ENCODE data around the gene GSTK1. TPM values are rescaled to one million over a fixed set of nuclear protein-coding genes. Genes with fewer than 3 reads are reported as not detected.
A peak's percentile ranks its signal among the peaks of the same experiment; 100 is the strongest.

The GSTK1 gene
- total RNA-seq, 2 donors from 2014 or later: 61.1 to 75.0 TPM

GRCh38 chr7:143223784-143224183 is 39.5 kb upstream of the GSTK1 start:
- Mint-ChIP-seq H3K36me3 (ENCODE audit: low read depth) (no peaks in the 10 kb centered on the region), H3K4me1 (no peaks in the 10 kb centered on the region), H3K4me3 (no peak overlapping the region), H3K27ac (no peak overlapping the region), H3K9me3 (no peaks in the 10 kb centered on the region), H3K27me3 (ENCODE audit: insufficient read depth) (peaks cover 13% of the 10 kb centered on the region)
- 87 to 96% methylated on average over 3 to 4 of the region's 4 CpGs for WGBS, 2 experiments (ENCODE audit: insufficient coverage in 1 of 2, insufficient read length in 1 of 2)
- no peak for TF ChIP-seq CTCF (conservative IDR thresholded peaks at IDR 0.05)
- H3K4me3 ChIP-seq (ENCODE audit: low read length): no peak overlapping the region
- H3K4me1 ChIP-seq (ENCODE audit: control insufficient read depth, insufficient read depth, low read length): no peaks in the 10 kb centered on the region
- no peaks in the 10 kb centered on the region for H3K9me3 ChIP-seq (ENCODE audit: control insufficient read depth, low read length)
- no peak overlapping the region for H3K9ac ChIP-seq (ENCODE audit: extremely low read depth, low read length, poor library complexity, severe bottlenecking)
- no peak for DNase-seq
- peaks cover 13% of the 10 kb centered on the region for H3K27me3 ChIP-seq (ENCODE audit: control insufficient read depth, insufficient read depth, low read length, poor library complexity, severe bottlenecking)
- H3K27ac ChIP-seq (ENCODE audit: low read depth, low read length): no peak overlapping the region
- H3K36me3 ChIP-seq (ENCODE audit: control insufficient read depth, insufficient read depth, low read length): no peaks in the 10 kb centered on the region

GRCh38 chr7:143225047-143225446 is 38.2 kb upstream of the GSTK1 start:
- no peak overlapping the region for H3K4me3 Mint-ChIP-seq
- DNase-seq: peak; percentile 51
- peaks cover 13% of the 10 kb centered on the region for H3K27me3 ChIP-seq (ENCODE audit: control insufficient read depth, insufficient read depth, low read length, poor library complexity, severe bottlenecking)
- H3K9me3 ChIP-seq (ENCODE audit: control insufficient read depth, low read length): no peaks in the 10 kb centered on the region
- H3K4me3 ChIP-seq (ENCODE audit: low read length): no peak overlapping the region
- H3K9ac ChIP-seq (ENCODE audit: extremely low read depth, low read length, poor library complexity, severe bottlenecking): no peak overlapping the region
- no peak overlapping the region for H3K27ac Mint-ChIP-seq
- no peak for TF ChIP-seq CTCF (conservative IDR thresholded peaks at IDR 0.05)
- WGBS, 2 experiments (ENCODE audit: insufficient coverage in 1 of 2, insufficient read length in 1 of 2): 90% methylated on average over 2 to 3 of the region's 5 CpGs
- H3K4me1 Mint-ChIP-seq: peaks cover 4% of the 10 kb centered on the region
- H3K27me3 Mint-ChIP-seq (ENCODE audit: insufficient read depth): peaks cover 8% of the 10 kb centered on the region
- no peaks in the 10 kb centered on the region for H3K36me3 ChIP-seq (ENCODE audit: control insufficient read depth, insufficient read depth, low read length)
- H3K36me3 Mint-ChIP-seq (ENCODE audit: low read depth): no peaks in the 10 kb centered on the region
- H3K4me1 ChIP-seq (ENCODE audit: control insufficient read depth, insufficient read depth, low read length): no peaks in the 10 kb centered on the region
- H3K9me3 Mint-ChIP-seq: no peaks in the 10 kb centered on the region
- H3K27ac ChIP-seq (ENCODE audit: low read depth, low read length): no peak overlapping the region

GRCh38 chr7:143227806-143228205 is 35.4 kb upstream of the GSTK1 start:
- Mint-ChIP-seq H3K27ac (no peak overlapping the region), H3K36me3 (ENCODE audit: low read depth) (no peaks in the 10 kb centered on the region), H3K9me3 (no peaks in the 10 kb centered on the region), H3K4me1 (peaks cover 4% of the 10 kb centered on the region), H3K27me3 (ENCODE audit: insufficient read depth) (peaks cover 5% of the 10 kb centered on the region), H3K4me3 (no peak overlapping the region)
- no peaks in the 10 kb centered on the region for H3K9me3 ChIP-seq (ENCODE audit: control insufficient read depth, low read length)
- H3K36me3 ChIP-seq (ENCODE audit: control insufficient read depth, insufficient read depth, low read length): no peaks in the 10 kb centered on the region
- peaks cover 17% of the 10 kb centered on the region for H3K27me3 ChIP-seq (ENCODE audit: control insufficient read depth, insufficient read depth, low read length, poor library complexity, severe bottlenecking)
- H3K4me1 ChIP-seq (ENCODE audit: control insufficient read depth, insufficient read depth, low read length): no peaks in the 10 kb centered on the region
- H3K27ac ChIP-seq (ENCODE audit: low read depth, low read length): no peak overlapping the region
- no peak overlapping the region for H3K4me3 ChIP-seq (ENCODE audit: low read length)
- WGBS, 2 experiments (ENCODE audit: insufficient coverage in 1 of 2, insufficient read length in 1 of 2): 83 to 88% methylated on average over 1 of the region's 1 CpG
- TF ChIP-seq CTCF (conservative IDR thresholded peaks at IDR 0.05): no peak
- no peak for DNase-seq
- no peak overlapping the region for H3K9ac ChIP-seq (ENCODE audit: extremely low read depth, low read length, poor library complexity, severe bottlenecking)

All from endodermal cell (in vitro differentiated cells).